Measurements from ENCODE around the gene ELAVL3. TPM values are rescaled to one million over a fixed set of nuclear protein-coding genes. Genes with fewer than 3 reads are reported as not detected.

The ELAVL3 gene
- total RNA-seq, 6 donors from 2014 or later: 0.03 TPM; not detected in 5

DNA sequence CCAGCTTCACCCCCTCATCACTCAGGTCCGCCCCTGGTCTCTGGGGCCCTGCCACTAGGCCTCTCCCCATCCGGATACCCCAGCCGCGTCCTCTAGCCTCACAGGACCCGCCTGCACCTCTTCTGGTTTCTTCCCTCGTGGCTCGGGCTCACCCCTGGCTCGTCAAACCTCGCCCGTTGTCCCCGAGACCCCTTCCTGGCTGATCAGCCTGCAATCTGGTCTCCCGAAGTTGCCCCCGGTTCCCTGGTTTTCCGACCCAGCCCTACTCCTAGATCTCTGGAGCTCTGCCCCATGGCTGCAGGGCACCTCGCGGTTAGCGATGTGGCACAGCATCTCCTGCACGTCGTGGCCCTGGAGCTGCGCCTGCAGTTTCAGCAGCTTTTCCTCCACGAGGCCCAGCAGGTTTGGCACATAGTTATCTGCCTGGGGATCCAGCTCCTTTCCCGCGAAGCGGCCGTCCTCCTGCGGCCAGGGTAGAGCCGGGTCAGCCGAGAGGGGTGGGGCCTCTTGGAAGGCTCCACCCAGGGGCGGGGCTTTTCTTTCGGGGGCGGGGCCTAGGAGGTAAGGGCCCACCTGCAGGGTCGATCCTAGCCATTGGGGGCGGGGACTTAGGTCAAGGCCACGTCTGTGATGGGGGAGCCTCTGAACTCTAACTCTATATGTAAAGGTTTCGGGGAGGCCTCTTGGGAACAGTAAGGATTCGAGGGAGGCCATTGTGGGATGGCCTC lies 59.3 kb downstream of the ELAVL3 start:
- DNase-seq: peak; percentile 65 to 89
- H3K9me3 ChIP-seq: no peaks in the 10 kb centered on the region
- ATAC-seq (ENCODE audit: low FRiP score in 2 of 2): peak; percentile 65 to 67
- peak overlapping the region; percentile 44 to 68 (median 62) for H3K27ac ChIP-seq
- H3K4me3 ChIP-seq: peak overlapping the region in 3 of 4 donors; percentile 36 to 46 (median 42)
- H3K36me3 ChIP-seq: no peaks in the 10 kb centered on the region
- H3K27me3 ChIP-seq: peaks cover 0 to 17% (median 2%) of the 10 kb centered on the region in 4 donors
- WGBS, 2 donors: 17 to 19% methylated on average over 20 to 36 of the region's 36 CpGs
- peaks cover 32 to 57% (median 48%) of the 10 kb centered on the region in 4 donors for H3K4me1 ChIP-seq
- no peak for TF ChIP-seq EP300 (IDR thresholded peaks at IDR 0.05)
- TF ChIP-seq POLR2AphosphoS5 (IDR thresholded peaks at IDR 0.05): no peak
- no peak for TF ChIP-seq POLR2A (IDR thresholded peaks at IDR 0.05)
- TF ChIP-seq, protein P1, sequence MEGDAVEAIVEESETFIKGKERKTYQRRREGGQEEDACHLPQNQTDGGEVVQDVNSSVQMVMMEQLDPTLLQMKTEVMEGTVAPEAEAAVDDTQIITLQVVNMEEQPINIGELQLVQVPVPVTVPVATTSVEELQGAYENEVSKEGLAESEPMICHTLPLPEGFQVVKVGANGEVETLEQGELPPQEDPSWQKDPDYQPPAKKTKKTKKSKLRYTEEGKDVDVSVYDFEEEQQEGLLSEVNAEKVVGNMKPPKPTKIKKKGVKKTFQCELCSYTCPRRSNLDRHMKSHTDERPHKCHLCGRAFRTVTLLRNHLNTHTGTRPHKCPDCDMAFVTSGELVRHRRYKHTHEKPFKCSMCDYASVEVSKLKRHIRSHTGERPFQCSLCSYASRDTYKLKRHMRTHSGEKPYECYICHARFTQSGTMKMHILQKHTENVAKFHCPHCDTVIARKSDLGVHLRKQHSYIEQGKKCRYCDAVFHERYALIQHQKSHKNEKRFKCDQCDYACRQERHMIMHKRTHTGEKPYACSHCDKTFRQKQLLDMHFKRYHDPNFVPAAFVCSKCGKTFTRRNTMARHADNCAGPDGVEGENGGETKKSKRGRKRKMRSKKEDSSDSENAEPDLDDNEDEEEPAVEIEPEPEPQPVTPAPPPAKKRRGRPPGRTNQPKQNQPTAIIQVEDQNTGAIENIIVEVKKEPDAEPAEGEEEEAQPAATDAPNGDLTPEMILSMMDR (IDR thresholded peaks at IDR 0.05): no peak

DNA sequence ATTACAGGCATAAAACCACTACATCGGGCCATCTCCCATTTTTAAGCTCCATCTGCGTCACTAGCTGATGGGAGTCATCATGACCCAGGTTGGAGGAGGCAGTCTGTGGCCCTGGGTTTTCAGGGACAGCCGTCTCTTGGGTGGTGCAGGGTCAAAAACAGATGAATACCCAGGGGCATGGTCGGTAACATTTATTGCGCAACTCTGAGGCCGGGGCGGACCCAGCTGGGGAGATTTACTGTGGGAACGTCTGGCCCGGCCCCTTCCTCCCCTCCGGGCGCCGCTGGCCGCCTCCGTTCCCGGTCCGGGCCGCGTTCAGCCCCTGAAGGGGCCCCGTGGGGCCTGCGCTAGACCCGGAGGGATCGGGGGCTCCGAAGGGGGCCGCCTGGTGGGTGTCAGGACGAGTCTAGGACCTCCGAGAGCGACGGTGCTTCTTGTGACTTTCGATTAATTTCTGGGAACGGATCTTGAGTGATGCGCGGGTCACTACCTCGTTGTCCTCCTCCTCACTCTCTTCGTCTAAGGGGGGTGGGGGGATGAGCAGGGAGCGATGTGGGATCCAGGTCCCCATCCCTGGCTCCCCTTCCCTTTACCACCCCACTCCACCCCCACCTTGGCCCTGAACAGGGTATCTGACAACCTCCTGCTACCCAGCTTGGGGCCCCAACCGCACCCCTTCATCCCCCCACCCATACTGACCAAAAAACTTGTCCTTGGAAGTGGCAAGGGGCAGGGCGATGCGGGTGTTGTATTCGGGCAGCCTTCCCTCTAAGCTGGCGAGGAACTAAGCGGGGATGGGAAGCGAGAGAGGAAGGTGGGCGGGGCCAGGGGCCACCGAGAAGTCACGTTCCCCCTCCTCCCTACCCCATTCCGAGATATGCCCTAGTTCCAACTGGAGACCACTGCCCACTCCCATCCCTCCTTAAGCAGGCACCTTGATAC lies 60.1 kb downstream of the ELAVL3 start:
- DNase-seq: peak; percentile 48 to 83

DNA sequence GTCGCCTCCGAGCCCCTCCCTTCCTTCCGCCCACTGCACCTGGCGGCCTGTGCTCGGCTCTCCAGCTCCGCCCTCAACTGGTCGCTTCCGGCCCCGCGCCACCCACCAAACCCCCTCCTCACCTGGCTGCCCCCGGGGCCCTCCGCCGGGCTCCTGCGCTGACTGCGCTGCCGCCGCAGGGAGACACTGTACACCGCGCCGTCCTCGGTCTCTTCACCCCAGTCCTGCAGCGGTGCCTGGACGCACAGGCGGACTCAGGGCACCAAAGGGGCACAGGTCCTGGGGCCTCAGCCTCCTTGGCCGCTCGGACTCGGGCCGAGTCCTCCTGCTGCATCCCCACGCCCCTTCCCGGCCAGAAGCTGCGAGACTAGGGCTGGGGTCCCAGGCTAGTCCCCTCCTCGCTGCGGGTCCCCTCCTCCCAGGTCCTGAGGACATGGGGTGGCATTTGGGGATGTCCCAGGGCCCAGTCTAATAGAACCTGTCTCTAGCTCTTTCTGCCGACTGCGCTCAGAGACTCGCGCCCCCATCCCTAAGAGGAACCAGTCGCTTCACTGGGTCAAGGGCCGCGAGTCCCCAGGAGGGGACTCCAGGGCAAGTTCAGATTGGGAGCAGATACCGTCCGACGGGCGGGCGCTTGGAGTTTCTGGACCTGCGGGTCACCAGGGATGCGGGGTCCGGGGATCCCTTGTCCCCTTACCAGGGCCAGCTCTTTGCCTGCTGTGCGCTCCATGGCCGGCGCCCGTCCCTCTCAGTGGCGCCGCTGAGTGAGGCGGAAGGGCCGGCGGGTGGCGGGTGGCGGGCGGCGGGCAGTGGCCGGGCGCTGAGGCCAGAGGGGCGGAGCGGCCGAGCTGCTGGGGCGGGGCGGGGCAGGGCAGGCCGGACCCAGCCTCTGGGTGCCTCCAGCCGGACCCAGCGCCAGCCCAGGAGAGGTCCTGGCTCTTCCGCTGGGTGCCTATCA lies 62.0 kb downstream of the ELAVL3 start, which contains the start of gene RGL3:
RGL3 (minus strand) TSS at position 766 of the 958 bp plus-strand sequence; CDS start at position 730, 36 bp downstream.
- Histone ChIP-seq H3K27me3 (peaks cover 0 to 17% (median 2%) of the 10 kb centered on the region in 4 donors), H3K4me1 (peaks cover 32 to 54% (median 48%) of the 10 kb centered on the region in 4 donors), H3K9me3 (no peaks in the 10 kb centered on the region), H3K36me3 (no peaks in the 10 kb centered on the region), H3K27ac (peak within 1 kb of the TSS; percentile 56 to 85 (median 69)), H3K4me3 (peak within 1 kb of the TSS; percentile 59 to 67 (median 64))
- 0 to 4% methylated on average over 4 to 12 of the region's 72 CpGs for WGBS, 2 donors
- no peak for TF ChIP-seq EP300 (IDR thresholded peaks at IDR 0.05)
- TF ChIP-seq POLR2AphosphoS5 (IDR thresholded peaks at IDR 0.05): peak in 1 of 2 donors; percentile 43
- TF ChIP-seq, protein P1 (IDR thresholded peaks at IDR 0.05): peak in 2 of 6 experiments; percentile 7 to 8
- TF ChIP-seq POLR2A (IDR thresholded peaks at IDR 0.05): peak in 1 of 4 donors; percentile 52
- DNase-seq (peak; percentile 73 to 91), ATAC-seq (ENCODE audit: low FRiP score in 2 of 2) (peak; percentile 55 to 74)

More for the DNA sequence above, 60.1 kb downstream of the ELAVL3 start:
- peak in 1 of 2 donors; percentile 51 for ATAC-seq (ENCODE audit: low FRiP score in 2 of 2)
- Histone ChIP-seq H3K9me3 (no peaks in the 10 kb centered on the region), H3K4me1 (peaks cover 32 to 57% (median 48%) of the 10 kb centered on the region in 4 donors), H3K27ac (peak overlapping the region in 2 of 4 donors; percentile 44 to 61), H3K27me3 (peaks cover 0 to 17% (median 2%) of the 10 kb centered on the region in 4 donors), H3K4me3 (peak overlapping the region in 3 of 4 donors; percentile 36 to 46 (median 42)), H3K36me3 (no peaks in the 10 kb centered on the region)
- TF ChIP-seq POLR2A (IDR thresholded peaks at IDR 0.05): peak in 1 of 4 donors; percentile 6
- peak in 1 of 2 donors; percentile 42 for TF ChIP-seq POLR2AphosphoS5 (IDR thresholded peaks at IDR 0.05)
- no peak for TF ChIP-seq EP300 (IDR thresholded peaks at IDR 0.05)
- WGBS, 2 donors: 10 to 18% methylated on average over 19 to 28 of the region's 46 CpGs

DNA sequence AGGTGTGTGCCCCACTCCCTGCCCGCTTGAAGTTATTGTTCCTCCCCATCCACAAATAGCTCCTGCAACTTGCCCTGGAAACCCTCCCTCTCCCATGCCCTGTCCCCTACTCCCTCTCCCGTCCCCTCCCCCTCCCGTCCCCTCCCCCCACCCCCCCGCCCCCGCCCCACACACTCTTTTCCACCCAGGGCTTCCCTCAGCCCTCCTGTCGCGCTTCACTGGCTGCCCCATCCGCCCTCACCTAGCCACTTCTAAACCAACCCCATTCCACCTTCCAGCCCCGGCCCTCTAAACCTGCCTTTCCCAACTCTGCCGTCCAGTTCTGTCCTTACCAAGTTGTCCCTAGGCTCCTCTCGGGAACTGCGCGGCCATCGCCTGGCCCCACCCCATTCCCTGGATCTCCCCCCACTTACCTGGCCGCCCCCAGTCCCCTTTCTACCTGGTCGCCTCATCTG lies 62.7 kb downstream of the ELAVL3 start:
- H3K9me3 ChIP-seq: no peaks in the 10 kb centered on the region
- no peaks in the 10 kb centered on the region for H3K36me3 ChIP-seq
- DNase-seq (no peak), ATAC-seq (ENCODE audit: low FRiP score in 2 of 2) (no peak)
- H3K4me1 ChIP-seq: peaks cover 32 to 47% (median 45%) of the 10 kb centered on the region in 4 donors
- WGBS, 2 donors: 12% methylated on average over 13 to 16 of the region's 16 CpGs
- peak overlapping the region; percentile 56 to 85 (median 69) for H3K27ac ChIP-seq
- peak overlapping the region; percentile 59 to 67 (median 64) for H3K4me3 ChIP-seq
- peaks cover 0 to 17% (median 2%) of the 10 kb centered on the region in 4 donors for H3K27me3 ChIP-seq
- TF ChIP-seq POLR2AphosphoS5 (IDR thresholded peaks at IDR 0.05): no peak
- TF ChIP-seq, protein P1 (IDR thresholded peaks at IDR 0.05): no peak
- no peak for TF ChIP-seq EP300 (IDR thresholded peaks at IDR 0.05)
- TF ChIP-seq POLR2A (IDR thresholded peaks at IDR 0.05): no peak

All from upper lobe of left lung (tissue), 6 donors.